Stimulated activated CD4-positive, alpha-beta T cell treated with anti-CD3 and anti-CD28 coated beads, Interleukin-4, amount 100 ng/mL, for 4 hours (primary cell): ENCODE measurements around the gene TSPEAR.
"Not testable (repeated sequence)": the region's sequence is repeated elsewhere in the genome, so short reads cannot be mapped to it uniquely, and the experiment has no call there.

ENCODE experiments used
- DNase-seq, 2 experiments: peaks; one replicate each; pipeline ENCODE4 v3.0.0-alpha.2; 2020

Gene TSPEAR

DNA sequence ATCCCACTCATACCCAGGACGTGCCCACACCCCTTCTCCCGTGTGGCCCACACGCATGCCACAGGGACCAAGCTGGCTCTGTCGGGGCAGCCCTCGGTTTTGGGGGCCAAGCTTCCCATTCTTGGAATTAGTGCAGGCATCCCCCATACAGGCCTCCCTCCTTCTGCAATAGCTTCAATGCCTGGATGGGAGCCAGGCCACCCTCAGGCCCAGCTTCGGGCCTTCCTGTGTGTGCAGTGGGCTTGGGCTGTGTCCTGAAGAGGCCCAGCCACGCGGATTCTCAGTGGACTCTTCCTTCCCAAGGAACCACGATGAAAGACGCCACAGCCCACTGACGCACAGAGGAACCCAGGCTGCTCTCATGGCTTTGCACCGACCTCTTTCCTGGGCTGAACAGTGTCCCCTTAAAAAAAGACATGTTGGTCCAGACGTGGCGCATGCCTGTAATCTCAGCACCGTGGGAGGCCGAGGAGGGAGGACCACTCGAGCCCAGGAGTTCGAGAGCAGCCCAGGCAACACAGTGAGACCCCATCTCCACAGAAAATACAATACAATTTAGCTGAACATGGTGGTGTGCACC, 61.8 kb downstream of the TSPEAR start:
- DNase-seq: no peak

DNA sequence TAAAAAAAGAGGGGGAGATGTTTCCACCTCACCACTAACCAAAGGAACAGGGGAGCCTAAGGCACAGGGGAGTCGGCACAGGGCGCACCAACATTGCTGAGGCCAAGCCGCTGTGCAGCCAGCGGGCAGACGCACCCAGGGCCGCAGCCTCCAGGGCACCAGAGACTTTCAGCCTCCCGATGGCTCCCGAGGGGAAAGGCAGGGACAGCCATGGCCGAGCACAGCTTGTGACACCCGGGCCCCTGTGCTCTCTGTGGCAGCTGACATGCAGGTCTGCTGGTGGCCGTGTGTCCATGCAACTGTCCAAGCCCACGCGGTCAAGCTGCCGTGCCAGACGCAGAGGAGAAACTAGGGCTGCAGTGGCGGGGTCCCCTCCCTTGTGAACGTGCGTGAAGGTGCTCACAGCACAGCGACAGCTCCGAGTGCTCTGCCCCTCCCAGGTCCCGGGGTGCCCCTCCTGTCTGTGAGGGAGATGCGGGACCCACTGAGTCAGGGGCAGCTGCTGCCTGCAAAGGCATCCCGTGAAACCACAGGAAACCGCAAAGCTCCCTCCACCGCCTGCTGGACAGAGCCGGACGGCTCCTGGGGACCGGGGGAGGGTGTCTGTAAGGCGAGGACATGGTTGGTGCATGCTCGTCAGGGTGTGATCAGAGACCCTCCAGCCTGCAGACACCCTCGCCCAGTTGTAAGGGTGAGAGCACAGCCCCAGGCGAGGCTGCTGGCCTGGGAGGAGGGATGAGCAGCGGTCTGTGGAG, 62.6 kb downstream of the TSPEAR start:
- DNase-seq: no peak

DNA sequence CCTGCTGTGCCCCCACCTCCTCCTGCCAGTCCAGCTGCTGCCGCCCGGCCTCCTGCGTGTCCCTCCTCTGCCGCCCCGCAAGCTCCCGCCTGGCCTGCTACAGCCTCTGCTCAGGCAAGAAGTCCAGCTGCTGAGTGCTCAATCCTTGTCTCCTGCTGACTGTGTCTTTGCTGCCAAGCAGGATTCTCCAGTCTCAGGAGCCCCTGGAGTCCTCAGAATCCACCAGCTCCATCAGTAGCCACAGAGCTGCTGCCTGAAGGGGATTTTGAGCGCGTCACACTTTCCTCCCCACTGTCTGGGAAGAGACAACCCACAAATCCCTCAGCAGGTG, 64.2 kb downstream of the TSPEAR start:
- DNase-seq: no peak

DNA sequence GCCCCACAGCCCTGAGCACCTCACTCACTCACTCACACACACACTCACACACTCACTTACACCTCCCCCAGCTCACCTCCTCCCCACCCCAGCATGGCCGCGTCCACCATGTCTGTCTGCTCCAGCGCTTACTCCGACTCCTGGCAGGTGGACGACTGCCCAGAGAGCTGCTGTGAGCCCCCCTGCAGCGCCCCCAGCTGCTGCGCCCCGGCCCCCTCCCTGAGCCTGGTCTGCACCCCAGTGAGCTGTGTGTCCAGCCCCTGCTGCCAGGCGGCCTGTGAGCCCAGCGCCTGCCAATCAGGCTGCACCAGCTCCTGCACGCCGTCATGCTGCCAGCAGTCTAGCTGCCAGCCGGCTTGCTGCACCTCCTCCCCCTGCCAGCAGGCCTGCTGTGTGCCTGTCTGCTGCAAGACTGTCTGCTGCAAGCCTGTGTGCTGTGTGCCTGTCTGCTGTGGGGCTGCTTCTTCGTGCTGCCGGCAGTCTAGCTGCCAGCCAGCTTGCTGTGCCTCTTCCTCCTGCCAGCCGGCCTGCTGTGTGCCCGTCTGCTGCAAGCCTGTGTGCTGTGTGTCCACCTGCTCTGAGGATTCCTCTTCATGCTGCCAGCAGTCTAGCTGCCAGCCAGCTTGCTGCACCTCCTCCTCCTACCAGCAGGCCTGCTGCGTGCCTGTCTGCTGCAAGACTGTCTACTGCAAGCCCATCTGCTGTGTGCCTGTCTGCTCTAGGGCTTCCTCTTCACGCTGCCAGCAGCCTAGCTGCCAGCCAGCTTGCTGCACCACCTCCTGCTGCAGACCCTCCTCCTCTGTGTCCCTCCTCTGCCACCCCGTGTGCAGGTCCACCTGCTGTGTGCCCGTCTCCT, 64.8 kb downstream of the TSPEAR start, which contains the start of gene KRTAP10-11:
KRTAP10-11 (plus strand) TSS at position 49 of the 856 bp plus-strand sequence; CDS start at position 94, 45 bp downstream.
- DNase-seq: not testable (repeated sequence)

DNA sequence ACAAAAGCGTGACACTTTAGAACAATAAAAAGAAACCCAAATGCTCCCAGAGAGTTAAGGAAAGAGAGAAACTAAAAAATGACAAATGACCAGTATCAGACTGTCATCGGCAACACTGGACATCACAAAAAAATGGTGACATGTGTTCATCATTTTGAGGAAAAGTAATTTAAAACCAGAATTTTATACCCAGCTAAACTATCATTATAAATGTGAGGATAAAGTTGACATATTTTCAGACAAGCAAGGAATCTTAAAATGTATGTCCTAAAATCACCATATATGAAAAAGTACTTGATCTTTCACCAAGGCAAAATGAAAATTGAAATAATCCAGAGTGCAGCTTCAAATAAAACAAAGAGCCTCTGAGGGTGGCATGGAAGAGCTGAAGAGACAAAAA, 66.5 kb downstream of the TSPEAR start:
- no peak for DNase-seq

DNA sequence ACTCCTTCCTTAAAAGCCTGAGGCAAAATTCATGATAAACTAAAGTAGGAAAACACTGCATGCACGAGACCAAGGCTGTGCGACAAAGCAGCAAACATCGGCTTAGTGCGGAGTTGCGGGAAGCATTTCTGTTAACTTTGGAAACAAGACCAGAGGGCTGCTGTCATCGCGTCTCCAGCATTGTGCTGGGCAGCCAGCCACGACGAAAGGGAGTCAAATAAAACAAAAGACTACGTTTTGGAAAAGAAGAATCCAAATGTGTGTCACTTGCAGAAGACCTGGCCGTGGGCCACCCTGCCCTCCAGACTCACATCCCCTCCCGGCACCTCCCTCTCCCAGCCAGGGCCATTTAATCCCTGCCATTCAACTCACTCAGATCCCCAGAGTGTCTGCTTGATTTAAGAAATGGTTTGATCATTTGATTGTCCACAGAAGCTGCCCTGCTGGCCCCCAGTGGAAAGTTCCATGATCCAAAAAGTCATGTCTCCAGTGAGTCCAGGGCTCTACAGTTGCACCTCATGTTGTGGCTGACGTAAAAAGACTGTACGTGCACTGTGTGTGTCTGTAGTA, 67.5 kb downstream of the TSPEAR start:
- no peak for DNase-seq

DNA sequence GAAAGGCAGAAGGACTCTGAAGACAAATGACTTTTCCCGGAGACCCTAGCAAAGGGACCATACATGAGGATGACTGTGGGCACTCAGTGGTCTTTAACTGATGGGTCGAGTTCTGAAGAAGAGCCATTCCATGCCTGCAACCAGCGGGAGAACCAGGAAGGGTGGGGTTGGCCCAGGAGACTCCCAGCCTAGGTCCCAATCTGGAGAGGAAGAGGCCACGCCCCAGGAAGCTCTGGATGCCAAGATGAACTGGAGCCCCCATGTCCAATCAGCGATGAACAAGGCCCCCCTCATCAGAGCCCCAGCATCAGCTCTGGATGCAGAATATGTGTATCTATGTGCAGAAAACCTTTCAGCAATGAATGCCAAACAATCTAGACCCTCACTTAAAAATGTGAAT, 70.6 kb downstream of the TSPEAR start:
- no peak for DNase-seq

DNA sequence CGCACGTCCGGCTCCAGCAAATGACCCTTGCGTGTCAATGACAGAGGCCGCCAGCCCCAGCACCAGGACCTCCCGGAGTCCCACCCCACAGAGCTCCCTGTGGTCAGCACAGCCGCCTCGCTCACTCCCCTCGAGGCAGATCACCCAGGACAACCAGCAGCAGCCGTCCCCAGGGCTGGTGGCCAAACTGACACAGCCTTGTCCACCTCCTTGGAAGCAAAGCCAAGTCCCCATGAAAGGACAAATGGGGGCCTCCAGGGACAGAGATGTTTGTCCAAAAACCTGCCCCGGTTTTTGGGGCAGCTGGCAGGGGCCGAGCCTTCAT, 72.1 kb downstream of the TSPEAR start:
- DNase-seq: no peak

DNA sequence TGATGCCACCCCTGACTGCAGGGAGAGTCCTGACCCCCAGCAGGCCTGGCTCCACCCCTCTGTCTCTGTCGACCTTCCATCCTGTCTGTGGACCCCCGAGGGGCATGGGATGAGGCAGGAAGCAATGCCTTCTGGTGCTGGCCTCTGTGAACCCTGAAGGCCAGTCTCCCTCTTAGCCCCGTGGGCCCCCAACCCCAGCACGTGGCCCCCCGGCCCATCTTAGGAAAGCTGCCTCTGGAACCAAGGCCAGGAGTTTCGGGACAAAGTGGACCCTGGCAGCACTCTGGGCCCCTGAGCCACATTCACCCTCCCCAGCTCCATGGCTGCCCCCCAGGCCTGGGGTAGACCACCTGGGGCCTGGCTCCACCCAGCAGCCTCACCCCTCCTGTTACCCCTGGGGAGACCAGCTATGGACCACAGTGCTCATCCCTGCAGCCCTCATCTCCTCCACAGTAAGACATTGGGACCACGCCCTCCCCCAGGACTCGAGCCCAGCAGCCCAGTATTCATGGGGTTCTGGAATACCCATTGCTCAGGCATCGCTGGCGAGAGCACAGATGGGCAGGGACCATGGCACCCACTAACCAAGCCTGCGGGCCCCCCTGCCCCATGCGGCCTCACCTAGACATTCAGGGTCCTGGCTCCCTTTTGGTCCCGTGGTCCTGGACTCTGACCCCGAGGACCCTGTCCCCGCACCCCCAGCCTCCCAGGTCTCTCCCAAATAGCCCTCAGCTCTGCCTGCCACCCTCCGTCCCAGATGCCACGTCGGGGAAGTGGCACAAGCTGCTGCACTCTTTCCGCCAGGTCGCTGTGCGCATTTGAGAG, 72.7 kb downstream of the TSPEAR start:
- not testable (repeated sequence) for DNase-seq

DNA sequence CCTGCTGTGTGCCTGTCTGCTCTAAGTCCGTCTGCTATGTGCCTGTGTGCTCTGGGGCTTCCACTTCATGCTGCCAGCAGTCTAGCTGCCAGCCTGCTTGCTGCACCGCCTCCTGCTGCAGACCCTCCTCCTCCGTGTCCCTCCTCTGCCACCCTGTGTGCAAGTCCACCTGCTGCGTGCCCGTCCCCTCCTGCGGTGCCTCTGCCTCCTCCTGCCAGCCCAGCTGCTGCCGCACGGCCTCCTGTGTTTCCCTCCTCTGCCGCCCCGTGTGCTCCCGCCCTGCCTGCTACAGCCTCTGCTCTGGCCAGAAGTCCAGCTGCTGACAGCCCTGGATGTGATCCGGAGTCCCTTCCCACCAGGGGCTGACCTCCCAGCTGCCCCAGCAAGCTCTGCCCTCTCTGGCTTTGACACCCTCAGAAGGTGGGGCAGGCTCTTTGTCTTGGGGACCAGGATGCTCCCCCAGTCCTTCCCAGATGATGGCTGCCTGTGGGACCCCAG, 73.5 kb downstream of the TSPEAR start:
- DNase-seq: not testable (repeated sequence)

DNA sequence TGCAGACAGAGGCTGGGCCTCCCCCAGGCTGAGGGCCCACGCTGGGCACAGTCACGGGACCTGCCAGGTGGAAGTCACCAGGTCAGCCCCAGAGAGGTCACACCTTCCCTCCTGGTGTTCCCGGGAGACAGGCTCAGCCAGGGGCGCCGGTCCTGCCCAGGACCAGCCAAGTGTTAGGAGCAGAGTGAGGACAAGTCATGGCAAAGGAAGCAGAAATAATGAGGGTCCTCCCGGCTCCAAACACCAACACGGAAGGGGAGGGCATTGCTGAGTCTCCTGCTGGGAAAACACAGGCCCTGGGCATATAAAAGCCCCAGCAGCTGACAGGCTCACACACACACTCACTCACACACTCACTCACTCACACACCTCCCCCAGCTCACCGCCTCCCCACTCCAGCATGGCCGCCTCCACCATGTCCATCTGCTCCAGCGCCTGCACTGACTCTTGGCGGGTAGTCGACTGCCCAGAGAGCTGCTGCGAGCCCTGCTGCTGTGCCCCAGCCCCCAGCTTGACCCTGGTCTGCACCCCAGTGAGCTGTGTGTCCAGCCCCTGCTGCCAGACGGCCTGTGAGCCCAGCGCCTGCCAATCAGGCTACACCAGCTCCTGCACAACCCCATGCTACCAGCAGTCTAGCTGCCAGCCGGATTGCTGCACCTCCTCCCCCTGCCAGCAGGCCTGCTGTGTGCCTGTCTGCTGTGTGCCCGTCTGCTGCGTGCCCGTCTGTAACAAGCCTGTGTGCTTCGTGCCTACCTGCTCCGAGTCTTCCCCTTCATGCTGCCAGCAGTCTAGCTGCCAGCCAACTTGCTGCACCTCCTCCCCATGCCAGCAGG, 74.1 kb downstream of the TSPEAR start, which contains the start of gene KRTAP10-10:
KRTAP10-10 (plus strand) TSS at position 339 of the 833 bp plus-strand sequence; CDS start at position 401, 62 bp downstream.
- DNase-seq: no peak

DNA sequence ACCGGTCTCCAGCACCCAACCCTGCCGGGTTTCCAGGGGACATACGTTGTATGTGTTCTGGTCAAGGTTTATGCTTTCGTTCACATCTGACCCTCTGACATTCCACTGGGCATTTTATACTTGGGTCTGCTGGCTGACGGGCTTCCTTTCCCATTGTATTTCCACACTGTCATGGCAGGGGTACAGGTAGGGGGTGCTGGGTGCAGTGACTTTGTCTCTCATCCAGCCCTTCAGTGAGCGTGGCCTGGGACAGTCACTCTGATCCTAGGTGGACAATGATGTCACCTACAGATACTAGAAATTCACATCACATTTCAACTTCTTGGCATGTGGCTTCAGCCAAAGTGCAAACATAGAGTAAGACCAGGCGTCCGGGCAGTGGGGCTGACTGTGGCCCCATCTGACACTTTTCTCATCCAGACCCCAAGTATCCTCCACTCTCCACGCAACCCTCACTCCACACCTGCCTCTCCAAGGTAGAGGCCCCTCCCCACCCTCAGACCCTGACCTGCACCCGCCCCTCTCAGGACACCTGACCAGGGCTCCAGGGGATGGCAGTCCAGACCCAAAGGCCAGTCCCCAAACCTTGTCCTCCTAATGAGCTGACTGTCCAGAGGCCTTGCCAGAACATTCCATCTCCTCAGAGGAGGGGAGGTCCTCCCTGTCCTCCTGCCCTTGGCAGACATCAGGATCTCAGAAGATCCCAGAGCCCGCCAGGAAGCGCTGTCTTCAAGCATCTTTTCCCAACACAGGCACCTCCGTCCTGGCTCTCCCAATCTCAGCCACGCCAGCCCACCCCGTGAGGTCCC, 75.0 kb downstream of the TSPEAR start:
- DNase-seq: no peak

DNA sequence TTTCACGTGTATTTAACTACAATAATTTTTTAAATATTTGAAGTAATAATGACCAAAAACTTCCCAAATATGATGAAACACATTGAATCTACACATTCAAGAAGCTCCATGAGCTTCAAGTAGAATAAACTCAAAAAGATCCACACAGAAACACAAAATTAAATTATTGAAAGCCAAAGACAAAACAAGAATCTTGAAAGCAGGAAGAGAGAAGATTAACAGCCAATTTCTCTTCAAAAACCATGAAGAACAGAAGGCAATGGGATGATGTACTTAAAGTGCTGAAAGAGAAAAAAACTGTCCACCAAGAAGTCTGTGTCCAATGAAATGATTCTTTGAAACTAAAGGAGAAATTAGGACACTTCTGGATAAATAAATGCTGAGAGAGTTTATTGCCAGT, 79.3 kb downstream of the TSPEAR start:
- no peak for DNase-seq

DNA sequence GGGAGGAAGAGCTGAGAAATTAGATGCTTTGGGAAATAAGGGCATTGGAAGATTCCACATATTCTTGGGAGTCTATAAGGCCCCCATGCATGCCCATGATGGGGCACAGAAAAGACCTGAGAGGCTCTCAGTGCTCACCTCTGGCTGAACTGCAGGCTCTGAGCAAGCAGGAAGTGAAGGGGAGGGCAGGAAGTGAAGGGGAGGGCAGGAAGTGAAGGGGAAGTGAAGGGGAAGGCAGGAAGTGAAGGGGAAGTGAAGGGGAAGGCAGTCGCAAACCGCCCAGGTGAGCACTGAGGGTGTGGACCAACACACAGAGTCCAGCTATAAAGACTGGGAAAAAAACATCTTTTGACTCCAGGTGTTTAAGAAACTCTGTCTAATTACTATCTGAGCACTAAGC, 80.9 kb downstream of the TSPEAR start:
- DNase-seq: no peak

DNA sequence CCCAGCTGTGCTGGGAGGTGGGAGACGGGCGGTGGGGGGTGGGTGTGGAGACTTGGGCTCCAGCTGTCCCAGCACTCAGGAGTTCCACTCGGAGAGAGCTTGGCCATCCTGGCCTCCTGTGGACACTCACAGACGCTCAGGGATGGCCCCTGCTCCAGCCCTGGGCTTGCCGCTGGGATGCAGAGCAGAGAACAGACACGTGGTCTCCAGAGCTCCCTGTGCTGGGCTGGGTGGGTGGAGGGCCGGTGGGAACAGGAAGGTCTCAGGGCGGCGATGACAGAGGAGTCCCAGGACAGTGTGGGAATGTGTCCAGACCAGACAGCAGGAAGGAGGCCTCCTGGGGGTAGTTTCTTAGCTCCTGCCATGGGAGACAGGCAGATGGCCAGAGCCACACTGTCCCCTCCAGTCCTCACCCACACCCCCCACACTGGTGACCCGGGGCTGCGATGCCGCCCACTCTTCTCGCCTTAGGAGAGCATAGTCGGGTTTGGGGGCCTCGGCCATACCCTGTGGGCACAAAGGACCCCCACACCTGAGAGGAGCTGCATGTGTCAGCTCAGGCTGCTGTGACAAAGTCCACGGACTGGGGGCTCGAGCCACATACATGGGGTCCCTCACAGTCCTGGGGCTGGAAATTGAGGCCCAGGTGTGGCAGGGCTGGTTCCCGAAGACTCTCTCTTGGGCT, 82.5 kb downstream of the TSPEAR start:
- DNase-seq: no peak

DNA sequence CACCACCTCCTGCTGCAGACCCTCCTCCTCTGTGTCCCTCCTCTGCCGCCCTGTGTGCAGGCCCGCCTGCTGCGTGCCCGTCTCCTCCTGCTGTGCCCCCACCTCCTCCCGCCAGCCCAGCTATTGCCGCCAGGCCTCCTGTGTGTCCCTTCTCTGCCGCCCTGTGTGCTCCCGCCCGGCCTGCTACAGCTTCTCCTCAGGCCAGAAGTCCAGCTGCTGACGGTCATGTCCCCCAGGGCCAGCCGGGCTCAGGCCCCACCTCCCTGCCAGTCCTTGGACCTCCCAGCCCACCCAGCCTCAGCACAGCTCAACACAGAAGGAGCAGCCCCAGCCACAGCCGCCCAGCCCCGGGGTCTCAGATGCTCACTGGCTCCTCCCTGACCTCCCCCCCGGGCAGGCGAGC, 83.5 kb downstream of the TSPEAR start:
- not testable (repeated sequence) for DNase-seq

DNA sequence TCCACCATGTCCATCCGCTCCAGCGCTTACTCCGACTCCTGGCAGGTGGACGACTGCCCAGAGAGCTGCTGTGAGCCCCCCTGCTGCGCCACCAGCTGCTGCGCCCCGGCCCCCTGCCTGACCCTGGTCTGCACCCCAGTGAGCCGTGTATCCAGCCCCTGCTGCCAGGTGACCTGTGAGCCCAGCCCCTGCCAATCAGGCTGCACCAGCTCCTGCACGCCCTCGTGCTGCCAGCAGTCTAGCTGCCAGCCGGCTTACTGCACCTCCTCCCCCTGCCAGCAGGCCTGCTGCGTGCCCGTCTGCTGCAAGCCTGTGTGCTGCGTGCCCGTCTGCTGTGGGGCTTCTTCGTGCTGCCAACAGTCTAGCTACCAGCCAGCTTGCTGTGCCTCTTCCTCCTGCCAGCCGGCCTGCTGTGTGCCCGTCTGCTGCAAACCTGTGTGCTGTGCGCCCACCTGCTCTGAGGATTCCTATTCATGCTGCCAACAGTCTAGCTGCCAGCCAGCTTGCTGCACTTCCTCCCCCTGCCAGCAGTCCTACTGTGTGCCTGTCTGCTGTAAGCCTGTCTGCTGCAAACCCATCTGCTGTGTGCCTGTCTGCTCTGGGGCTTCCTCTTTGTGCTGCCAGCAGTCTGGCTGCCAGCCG, 84.1 kb downstream of the TSPEAR start:
- DNase-seq: not testable (repeated sequence)

DNA sequence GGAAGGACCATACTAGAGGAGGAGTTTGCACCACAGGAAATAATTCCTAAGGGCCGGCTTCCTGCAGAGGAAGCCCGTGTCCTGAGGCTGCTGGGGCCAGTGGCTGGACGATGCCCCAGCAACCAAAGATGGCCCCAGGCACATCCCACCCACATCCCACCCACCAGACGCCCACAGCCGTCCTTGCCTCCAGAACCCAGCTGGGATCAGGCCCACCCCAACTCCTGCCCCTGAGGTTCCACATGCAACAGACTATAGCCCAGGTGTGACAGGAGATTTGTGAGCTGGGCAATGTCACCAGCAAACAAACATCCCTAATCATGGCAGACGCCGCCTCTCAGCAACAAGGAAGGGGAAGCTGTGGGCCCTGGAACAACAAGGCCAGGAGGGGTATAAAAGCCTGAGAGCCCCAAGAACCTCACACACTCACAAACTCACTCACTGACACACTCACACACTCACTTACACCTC, 84.7 kb downstream of the TSPEAR start, which contains the start of gene KRTAP10-9:
KRTAP10-9 (plus strand) TSS at position 421 of the 471 bp plus-strand sequence. CDS start 79 bp downstream, outside the sequence.
- no peak for DNase-seq

DNA sequence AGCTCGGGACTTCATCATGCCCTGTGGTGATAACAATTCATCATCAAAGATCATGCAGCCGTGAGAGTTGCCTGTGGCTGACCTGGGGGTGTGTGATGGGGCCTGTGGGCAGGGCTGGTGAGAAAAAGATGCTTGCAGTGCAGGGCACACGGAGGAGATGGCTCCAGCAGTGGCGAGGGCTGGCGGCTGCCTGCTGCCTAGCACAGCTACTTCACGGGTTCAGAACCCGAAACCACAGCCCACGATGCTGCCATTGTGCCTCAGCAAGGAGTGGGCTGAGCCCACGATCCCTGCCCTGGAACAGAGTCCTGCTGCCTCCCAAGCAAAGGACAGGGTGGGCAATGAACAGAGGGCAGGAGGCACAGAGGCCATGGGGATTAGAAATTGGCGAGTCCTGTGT, 85.1 kb downstream of the TSPEAR start:
- DNase-seq: no peak
